GM18526 (cell line): Measurements from ENCODE around the gene S100A5.

Source experiments
- POLR2A ChIP-seq: IDR thresholded peaks from 3 replicates; pipeline ENCODE4 v1.6.1; 2011; ENCODE audit not compliant: insufficient read length; ENCODE audit errors: extremely low read depth

S100A5 gene

GRCh38 chr1:153538315-153538821 lies 2.4 kb downstream of the S100A5 start:
- TF ChIP-seq POLR2A, result no peak

GRCh38 chr1:153537376-153537730 lies 3.4 kb downstream of the S100A5 start:
- TF ChIP-seq POLR2A, result no peak

GRCh38 chr1:153536671-153537375 lies 3.9 kb downstream of the S100A5 start:
- no peak for TF ChIP-seq POLR2A

GRCh38 chr1:153536012-153536670 lies 4.6 kb downstream of the S100A5 start:
- TF ChIP-seq POLR2A, result peak; percentile 42

- no peak for TF ChIP-seq POLR2A
Observed at GRCh38 chr1:153535242-153536011, 5.3 kb downstream of the S100A5 start, which contains the start of gene S100A6. Gene S100A6 (minus strand): TSS chr1:153535991. CDS start chr1:153535339, 652 bp downstream.

GRCh38 chr1:153534925-153535241 lies 5.9 kb downstream of the S100A5 start:
- no peak for TF ChIP-seq POLR2A

GRCh38 chr1:153534226-153534924 lies 6.4 kb downstream of the S100A5 start:
- TF ChIP-seq POLR2A, result no peak

GRCh38 chr1:153533689-153534201 lies 7.0 kb downstream of the S100A5 start:
- TF ChIP-seq POLR2A, result no peak

- TF ChIP-seq POLR2A, result no peak
Observed at GRCh38 chr1:153532769-153533599, 7.8 kb downstream of the S100A5 start.

GRCh38 chr1:153532181-153532580 lies 8.6 kb downstream of the S100A5 start:
- no peak for TF ChIP-seq POLR2A

GRCh38 chr1:153531638-153532037 lies 9.1 kb downstream of the S100A5 start:
- no peak for TF ChIP-seq POLR2A

GRCh38 chr1:153527683-153528040 lies 13.1 kb downstream of the S100A5 start:
- no peak for TF ChIP-seq POLR2A

- TF ChIP-seq POLR2A, result no peak
Observed at GRCh38 chr1:153527023-153527682, 13.6 kb downstream of the S100A5 start.

- no peak for TF ChIP-seq POLR2A
Observed at GRCh38 chr1:153526132-153526543, 14.6 kb downstream of the S100A5 start.
